ENCODE measurements around the gene EFNA3. TPM values are rescaled to one million over a fixed set of nuclear protein-coding genes. Genes with fewer than 3 reads are reported as not detected.

EFNA3 gene
- total RNA-seq, 2 experiments from 2014 or later: 0.22 to 0.47 TPM

- ChIA-PET CTCF (interaction anchor here (0.5 to 2.0 kb wide), 21 partner anchors 11 to 517 kb away, joined by 3 to 29 read pairs (median 4); partner anchors contain the start of genes ADAM15, DPM3, KRTCAP2 and PYGO2), POLR2A (interaction anchor here (1.0 to 1.1 kb wide), 3 partner anchors 21 to 81 kb away, joined by 3 to 9 read pairs (median 7); partner anchors contain the start of gene KRTCAP2)
- no peak overlapping the region for H3K4me3 Mint-ChIP-seq
- Histone ChIP-seq H3K27ac (ENCODE audit: low read depth in 1 of 2, low read length in 2 of 2) (no peak overlapping the region), H3K27me3 (ENCODE audit: control insufficient read depth in 1 of 2, insufficient read depth in 2 of 2, low read length in 2 of 2) (no peaks in the 10 kb centered on the region), H3K4me1 (ENCODE audit: insufficient read depth, low read length) (peaks cover 13% of the 10 kb centered on the region), H3K36me3 (ENCODE audit: insufficient read depth, low read length) (no peaks in the 10 kb centered on the region), H3K9me3 (ENCODE audit: control insufficient read depth in 1 of 2, insufficient read depth in 1 of 2, low read length in 2 of 2) (no peaks in the 10 kb centered on the region), H3K4me3 (ENCODE audit: low read length) (no peak overlapping the region)
- peaks cover 10% of the 10 kb centered on the region for H3K4me1 Mint-ChIP-seq (ENCODE audit: low read depth)
- DNase-seq (peak; percentile 67 to 88 (median 76)), ATAC-seq (ENCODE audit: poor library complexity) (peak; percentile 91)
- intact Hi-C loops (cut with DNase I, micrococcal nuclease): loop anchor here (1.0 to 10.0 kb wide), 5 partner anchors 36 to 503 kb away; partner anchors contain the start of gene EFNA1 (in 1 of the 2)
- H3K27me3 Mint-ChIP-seq: no peaks in the 10 kb centered on the region
- H3K36me3 Mint-ChIP-seq (ENCODE audit: low read depth): no peaks in the 10 kb centered on the region
- no peak overlapping the region for H3K27ac Mint-ChIP-seq
- no peaks in the 10 kb centered on the region for H3K9me3 Mint-ChIP-seq
- peak; percentile 91 for TF ChIP-seq CTCF (IDR thresholded peaks at IDR 0.05)
These were observed 12.7 kb downstream of the EFNA3 start for GRCh38 chr1:155091071-155092051.

- no peak overlapping the region for H3K27ac Mint-ChIP-seq
- intact Hi-C loops (cut with DNase I, micrococcal nuclease): loop anchor here (5.0 to 10.0 kb wide), 3 partner anchors 35 to 503 kb away; partner anchors contain the start of gene EFNA1 (in 1 of the 2)
- Histone ChIP-seq H3K4me3 (ENCODE audit: low read length) (no peak overlapping the region), H3K27me3 (ENCODE audit: control insufficient read depth in 1 of 2, insufficient read depth in 2 of 2, low read length in 2 of 2) (no peaks in the 10 kb centered on the region), H3K36me3 (ENCODE audit: insufficient read depth, low read length) (no peaks in the 10 kb centered on the region), H3K27ac (ENCODE audit: low read depth in 1 of 2, low read length in 2 of 2) (no peak overlapping the region), H3K9me3 (ENCODE audit: control insufficient read depth in 1 of 2, insufficient read depth in 1 of 2, low read length in 2 of 2) (no peaks in the 10 kb centered on the region), H3K4me1 (ENCODE audit: insufficient read depth, low read length) (peaks cover 9% of the 10 kb centered on the region)
- H3K36me3 Mint-ChIP-seq (ENCODE audit: low read depth): no peaks in the 10 kb centered on the region
- DNase-seq (peak in 1 of 14 experiments; percentile 35), ATAC-seq (ENCODE audit: poor library complexity) (no peak)
- ChIA-PET POLR2A (interaction anchor here (1.1 kb wide), 2 partner anchors 76 to 81 kb away, joined by 7 to 9 read pairs; partner anchors contain the start of gene KRTCAP2), CTCF (interaction anchor here (0.5 to 2.0 kb wide), 19 partner anchors 12 to 516 kb away, joined by 3 to 29 read pairs (median 4); partner anchors contain the start of genes ADAM15, DPM3, KRTCAP2 and PYGO2)
- H3K27me3 Mint-ChIP-seq: no peaks in the 10 kb centered on the region
- H3K4me1 Mint-ChIP-seq (ENCODE audit: low read depth): peaks cover 10% of the 10 kb centered on the region
- no peaks in the 10 kb centered on the region for H3K9me3 Mint-ChIP-seq
- no peak overlapping the region for H3K4me3 Mint-ChIP-seq
- TF ChIP-seq CTCF (IDR thresholded peaks at IDR 0.05): no peak
These were observed 13.5 kb downstream of the EFNA3 start for GRCh38 chr1:155092131-155092530.

GRCh38 chr1:155092641-155093040 lies 14.0 kb downstream of the EFNA3 start:
- ATAC-seq (ENCODE audit: poor library complexity) (no peak), DNase-seq (peak in 1 of 14 experiments; percentile 16)
- TF ChIP-seq CTCF (IDR thresholded peaks at IDR 0.05): no peak
- intact Hi-C loops (cut with DNase I, micrococcal nuclease): loop anchor here (5.0 to 10.0 kb wide), 3 partner anchors 35 to 502 kb away; partner anchors contain the start of gene EFNA1 (in 1 of the 2)
- no peak overlapping the region for H3K27ac Mint-ChIP-seq
- H3K4me1 Mint-ChIP-seq (ENCODE audit: low read depth): peaks cover 5% of the 10 kb centered on the region
- no peak overlapping the region for H3K4me3 ChIP-seq (ENCODE audit: low read length)
- H3K36me3 Mint-ChIP-seq (ENCODE audit: low read depth): no peaks in the 10 kb centered on the region
- POLR2A ChIA-PET: no interaction called here
- no peaks in the 10 kb centered on the region for H3K36me3 ChIP-seq (ENCODE audit: insufficient read depth, low read length)
- H3K27me3 Mint-ChIP-seq: no peaks in the 10 kb centered on the region
- no peak overlapping the region for H3K4me3 Mint-ChIP-seq
- no peaks in the 10 kb centered on the region for H3K9me3 Mint-ChIP-seq
- peaks cover 9% of the 10 kb centered on the region for H3K4me1 ChIP-seq (ENCODE audit: insufficient read depth, low read length)
- no peaks in the 10 kb centered on the region for H3K9me3 ChIP-seq (ENCODE audit: control insufficient read depth in 1 of 2, insufficient read depth in 1 of 2, low read length in 2 of 2)
- CTCF ChIA-PET: no interaction called here
- no peak overlapping the region for H3K27ac ChIP-seq (ENCODE audit: low read depth in 1 of 2, low read length in 2 of 2)
- no peaks in the 10 kb centered on the region for H3K27me3 ChIP-seq (ENCODE audit: control insufficient read depth in 1 of 2, insufficient read depth in 2 of 2, low read length in 2 of 2)

Data from CD4-positive, alpha-beta T cell (primary cell).